Pons (tissue), 1 donor: Measurements from ENCODE around the gene MAGI1.

Experiments
- DNase-seq: peaks from one replicate; pipeline ENCODE4 v3.0.0-alpha.2; 2016; ENCODE audit warnings: low spot score

Gene MAGI1

DNA sequence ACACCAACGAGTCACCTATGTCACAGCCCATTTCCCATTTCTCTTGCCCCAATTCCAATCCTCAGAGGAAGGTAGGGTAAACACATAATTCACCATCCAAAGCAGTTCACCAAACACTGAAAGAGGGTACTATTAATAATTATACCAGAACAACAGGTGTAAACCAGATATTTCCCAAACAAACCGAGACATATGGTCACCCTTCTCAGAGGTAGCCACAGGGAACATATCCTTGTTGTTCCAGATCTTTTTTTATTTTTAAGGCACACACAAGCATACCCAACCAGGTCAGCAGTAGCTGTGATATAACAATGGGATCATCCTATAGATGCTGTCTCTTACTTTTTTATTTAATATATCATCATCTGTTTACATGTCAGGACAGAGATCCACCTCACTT, 24.7 kb downstream of the MAGI1 start:
- no peak for DNase-seq

DNA sequence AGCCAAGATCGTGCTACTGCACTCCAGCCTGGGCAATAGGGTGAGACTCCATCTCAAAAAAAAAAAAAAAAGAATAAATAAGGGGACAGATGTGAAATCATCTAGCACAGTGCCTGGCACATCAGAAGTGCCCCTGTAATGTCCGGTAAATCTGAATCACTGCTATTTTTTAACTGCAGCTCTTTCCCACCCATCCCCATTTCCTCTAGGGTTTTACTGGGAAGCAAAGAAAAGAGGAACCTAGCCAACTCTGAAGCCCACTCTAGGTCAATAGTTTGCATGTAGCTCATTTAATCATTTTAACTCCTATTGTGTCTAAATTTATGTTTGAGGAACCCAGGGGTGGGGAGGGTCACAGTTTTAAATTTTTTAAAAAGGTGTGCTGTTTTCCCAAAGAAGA, 26.0 kb downstream of the MAGI1 start:
- no peak for DNase-seq

DNA sequence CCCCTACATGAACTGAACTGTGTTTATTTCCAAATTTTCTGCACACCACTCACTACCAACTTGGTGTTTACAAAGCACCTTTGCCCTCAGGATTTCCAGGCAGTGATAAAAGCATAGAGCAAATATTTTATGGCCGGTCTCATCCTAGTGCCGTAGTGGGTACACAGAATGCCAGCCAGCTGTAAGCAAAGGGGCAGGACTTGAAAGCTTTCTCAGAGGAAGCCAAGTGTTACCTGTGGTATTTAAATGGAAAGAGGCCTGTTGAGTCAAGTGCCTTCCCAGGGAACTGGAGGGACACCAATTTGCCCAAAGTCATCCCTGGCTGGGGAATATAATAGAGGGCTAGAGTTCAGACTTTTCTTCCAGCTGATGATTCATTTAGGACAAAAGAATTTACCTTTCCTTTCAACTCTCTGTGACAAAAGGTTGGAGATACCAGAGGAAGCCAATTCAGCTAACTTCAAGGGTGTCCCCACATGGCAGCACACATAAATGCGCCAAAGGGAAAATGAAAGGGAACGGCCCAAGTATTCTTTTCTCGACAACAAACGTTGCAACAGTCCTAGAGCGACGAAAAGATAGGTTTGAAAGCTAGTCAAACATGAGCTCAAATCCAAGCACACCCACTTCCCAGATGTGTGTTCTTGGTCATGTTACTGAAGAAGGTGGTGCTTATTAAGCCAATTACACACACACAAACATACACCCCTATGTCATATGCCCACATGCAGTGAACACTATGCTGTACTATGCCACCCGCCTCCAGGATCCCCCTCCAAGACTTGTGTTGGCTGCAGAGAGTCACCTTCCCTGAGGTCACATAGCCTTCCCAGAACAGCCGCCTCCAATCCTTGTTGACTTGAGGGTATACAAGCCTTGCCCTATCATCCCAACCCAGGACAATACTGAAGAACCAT, 27.7 kb downstream of the MAGI1 start:
- no peak for DNase-seq

DNA sequence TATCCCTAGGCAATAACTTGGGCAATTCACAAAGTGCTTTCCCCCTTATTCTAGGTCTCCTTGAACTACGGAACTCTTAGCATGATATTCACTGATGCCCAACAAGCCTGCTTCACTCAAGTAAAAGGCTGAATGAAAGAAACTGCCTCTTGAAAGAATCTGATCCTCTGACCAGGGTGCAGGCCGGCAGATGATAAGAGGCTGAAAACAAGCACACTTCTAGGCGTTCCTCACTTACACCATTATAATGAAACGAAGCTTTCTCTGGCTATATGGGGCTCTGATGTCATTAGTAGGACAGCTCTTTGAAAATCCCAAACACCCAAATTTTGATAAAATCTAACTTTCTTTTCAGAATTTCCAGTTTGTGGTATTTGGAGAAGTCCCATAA, 28.4 kb downstream of the MAGI1 start:
- DNase-seq: no peak

DNA sequence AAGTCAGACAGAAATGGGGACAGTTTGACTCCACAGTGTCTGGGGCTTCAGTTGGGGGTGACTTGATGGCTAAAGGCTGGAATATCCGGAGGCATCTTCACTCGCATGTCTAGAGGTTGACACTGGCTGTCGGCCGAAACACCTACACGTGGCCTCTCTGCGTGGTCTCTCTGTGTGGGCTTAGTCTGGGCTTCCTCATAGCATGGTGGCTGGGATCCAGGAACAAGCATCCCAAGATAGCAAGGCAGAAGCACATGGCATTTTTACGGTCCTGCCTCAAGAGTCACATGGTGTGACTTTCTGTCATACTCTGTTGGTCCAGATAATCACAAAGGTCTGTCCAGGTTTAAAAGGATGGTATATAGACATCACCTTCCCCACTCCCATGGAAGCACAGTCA, 34.5 kb downstream of the MAGI1 start:
- no peak for DNase-seq

DNA sequence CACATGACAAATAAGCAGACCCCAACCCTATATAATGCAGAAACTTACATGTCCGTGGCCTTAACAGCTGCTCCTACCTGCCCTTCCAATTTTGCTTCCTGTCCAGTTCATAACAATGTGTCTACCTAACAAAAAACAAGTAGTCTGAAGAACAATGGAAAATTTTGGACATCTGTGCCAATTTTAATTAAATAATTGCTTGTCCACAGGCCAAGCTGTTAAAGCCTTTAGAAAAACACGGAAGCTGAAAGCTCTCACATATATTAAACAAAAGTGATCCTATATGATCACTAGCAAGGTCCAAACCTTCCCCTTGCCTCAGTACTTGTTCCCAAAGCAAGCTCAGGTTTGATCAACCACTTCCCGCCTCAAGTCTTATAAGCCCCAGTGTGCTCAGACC, 37.1 kb downstream of the MAGI1 start:
- DNase-seq: no peak

DNA sequence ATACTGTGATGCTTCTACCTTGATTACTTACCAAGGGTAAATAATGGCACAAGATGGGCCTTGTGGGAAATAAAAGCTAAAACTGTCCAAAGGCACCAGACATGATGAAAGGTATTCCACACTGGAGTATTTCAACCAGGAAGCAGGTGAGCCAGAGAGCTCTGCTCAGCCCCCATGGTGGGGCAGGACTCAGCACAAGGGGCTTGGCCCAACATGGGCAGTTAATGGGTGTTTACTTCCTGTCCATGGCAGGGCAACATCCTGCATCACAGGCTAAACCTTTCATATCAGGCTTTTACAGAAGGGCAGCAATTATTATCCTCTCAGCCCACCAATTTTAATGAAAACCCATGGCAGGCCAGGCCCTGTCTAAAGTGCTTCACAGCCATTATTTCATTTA, 38.2 kb downstream of the MAGI1 start:
- DNase-seq: no peak

DNA sequence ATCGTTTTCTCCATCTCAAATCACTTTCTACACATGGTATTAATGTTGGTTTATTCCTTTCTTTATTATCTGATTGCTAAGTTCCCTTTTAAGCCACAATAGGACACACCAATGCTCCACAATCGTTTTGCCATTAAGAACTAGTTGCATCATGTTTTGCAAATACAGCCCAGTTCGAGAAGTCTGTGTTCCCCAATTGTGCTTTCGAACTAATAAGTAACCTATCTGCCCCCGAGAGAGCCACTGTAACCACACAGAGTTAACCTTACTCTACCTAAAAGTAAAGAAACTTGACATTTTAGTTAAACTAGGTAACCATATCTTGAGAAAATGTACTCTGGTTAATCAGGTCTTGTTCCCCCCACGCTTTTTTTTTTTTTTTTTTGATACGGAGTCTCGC, 39.1 kb downstream of the MAGI1 start:
- no peak for DNase-seq

DNA sequence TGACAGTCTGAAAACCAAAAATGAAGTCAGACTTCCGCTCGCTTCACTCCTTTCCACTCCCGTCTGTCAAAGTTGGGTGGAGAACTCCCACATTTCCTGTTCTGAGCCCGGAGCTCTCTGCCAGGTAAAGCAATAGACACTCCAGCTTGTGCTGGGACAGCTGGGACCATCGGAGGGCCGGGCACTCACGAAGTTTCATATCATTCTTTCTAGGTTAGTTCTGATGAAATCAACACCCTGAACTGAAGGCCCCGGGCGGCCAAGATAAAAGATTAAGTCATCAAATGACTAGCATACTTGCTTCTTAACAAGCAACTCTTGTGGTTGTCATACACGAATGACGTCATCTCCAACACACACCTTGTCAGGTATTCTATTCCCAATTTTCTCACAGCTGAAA, 42.1 kb downstream of the MAGI1 start:
- DNase-seq: no peak

DNA sequence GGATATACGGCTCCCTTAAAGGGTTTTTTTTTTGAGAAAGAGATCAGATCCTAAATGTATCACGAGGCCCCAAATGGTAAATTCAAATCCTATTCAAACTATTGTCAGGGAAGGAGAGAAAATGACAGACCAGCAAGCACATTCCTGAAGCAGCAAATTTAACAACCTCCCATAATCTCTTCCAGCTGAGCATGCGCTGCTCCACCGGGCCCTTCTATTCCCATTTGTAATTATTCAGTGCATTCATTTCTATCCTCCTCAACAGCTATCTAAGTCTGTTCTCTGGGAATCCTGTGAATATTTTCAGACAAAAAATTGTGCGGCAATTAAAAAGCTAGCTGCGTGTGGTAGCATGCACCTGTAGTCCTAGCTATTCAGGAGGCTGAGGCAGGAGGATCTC, 43.2 kb downstream of the MAGI1 start:
- DNase-seq: no peak

DNA sequence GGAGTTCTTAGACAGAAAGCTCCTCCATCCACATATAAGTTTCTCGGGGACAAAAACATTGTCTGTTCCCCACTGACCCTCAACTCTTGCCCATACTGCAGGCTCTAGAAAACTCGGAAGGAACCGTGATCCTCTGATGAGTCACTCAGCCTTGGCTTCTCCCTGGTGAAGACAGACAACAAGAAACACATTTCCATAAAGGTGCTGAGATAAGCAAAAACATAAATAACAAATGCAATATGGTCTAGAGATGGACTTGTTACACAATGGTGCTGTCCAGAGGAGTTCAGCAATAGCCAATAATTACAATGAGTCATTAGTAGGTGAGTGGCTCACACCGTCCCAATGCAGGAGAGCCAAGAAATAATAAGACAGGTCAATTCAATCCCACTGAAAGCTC, 43.7 kb downstream of the MAGI1 start:
- DNase-seq: no peak

DNA sequence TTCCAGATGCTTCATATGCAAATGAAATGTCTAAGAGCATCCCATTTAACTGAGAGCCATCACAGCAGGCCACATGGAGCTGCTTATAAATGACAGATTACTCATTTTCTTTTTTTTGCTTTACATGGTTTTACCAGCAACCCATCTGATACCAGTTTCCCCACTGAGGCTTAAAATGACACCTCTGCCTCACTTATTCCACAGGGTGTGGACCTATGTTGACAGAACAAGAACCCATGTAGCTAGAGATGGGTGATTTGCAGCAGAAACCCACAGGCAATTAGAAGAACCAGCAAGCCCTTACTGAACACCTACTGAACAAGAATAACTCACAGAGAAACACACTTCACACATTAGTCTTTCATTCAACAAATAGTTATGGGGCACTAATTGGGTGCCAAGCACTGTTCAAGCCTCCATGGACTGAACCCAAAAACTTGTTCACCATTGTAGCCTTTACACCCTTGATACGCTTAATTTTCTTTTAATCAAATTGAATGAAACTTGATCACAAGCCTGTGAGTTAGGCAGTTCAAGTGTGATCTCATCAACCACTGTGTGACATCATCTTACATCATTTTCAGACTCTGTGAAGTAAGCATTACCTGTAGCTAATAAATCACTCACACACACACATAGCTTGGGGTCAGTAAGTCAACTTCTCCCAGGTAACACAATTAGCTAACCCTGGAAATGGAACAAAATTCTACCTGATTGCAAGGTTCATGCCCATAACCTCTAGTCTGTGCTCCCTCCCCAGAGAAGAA, 45.4 kb downstream of the MAGI1 start:
- no peak for DNase-seq

DNA sequence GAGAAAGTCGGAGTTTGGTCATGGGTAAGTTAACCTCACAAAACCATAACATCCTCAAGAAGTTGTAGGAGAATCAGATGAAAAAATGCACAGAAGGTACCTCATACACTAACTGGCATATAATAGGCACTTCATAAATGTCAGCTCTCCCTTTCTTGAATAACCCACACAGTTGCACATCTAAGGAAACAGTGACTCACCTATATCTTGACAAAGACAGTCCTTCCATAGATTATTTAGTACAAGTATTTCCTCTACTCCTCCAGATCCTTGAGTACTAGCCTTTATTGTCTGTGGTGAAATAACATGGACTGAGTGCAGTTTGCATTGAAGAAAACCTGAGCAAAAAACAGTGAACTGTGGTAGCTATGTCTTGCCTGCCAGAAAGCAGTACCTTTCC, 46.6 kb downstream of the MAGI1 start:
- DNase-seq: no peak

DNA sequence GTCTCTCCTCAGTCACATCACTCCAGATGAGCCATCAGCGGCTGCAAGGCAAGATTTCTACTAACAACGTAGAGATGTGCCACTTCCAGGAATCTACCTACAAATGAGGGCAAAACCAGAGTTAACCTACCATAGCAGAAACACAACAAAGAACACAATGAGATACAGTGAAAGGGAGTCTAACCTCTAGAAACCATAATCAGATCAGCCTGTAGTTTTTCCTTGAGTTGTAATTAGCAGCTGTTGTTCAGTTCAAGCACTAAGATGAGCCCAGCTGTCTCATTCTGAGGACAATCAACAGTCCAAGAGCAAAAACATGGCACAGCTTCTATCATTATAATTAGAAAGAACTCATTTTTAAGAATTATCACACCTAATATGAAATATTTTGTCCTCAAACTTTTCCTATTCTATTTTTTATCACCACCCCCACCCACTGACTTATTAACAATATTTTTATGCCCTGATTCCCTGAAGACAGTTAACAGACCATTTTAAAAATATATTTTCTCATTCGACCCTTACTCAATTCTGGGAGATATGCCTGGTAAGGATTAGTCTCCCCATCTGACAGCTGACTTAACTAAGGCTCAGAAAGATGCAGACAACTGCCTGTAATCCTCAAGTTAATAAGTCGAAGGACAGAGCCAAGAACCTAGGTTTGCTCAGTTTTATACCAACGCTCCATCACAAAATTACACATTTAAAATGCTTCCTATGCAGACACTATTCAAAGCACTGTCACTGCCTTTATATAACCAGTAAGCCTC, 50.1 kb downstream of the MAGI1 start:
- no peak for DNase-seq

DNA sequence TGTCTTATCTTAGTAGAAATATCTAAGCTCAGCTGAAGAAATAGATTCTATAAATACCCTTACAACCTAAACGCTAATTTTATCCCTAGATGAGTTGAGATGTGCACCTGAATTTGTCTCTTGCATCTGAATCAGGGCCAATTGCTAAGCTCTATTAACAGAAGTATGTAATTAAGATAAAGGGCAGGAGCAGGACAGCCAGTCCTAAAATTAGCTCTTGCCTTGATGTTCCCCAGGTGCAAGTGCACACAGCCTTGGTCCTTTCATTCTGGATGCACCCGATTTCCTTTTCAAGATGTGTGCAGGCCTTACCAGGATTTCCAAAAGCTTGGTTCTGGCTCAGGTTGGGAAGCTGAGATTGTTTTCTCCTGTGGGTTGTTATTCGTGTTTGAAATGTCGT, 52.4 kb downstream of the MAGI1 start:
- no peak for DNase-seq

DNA sequence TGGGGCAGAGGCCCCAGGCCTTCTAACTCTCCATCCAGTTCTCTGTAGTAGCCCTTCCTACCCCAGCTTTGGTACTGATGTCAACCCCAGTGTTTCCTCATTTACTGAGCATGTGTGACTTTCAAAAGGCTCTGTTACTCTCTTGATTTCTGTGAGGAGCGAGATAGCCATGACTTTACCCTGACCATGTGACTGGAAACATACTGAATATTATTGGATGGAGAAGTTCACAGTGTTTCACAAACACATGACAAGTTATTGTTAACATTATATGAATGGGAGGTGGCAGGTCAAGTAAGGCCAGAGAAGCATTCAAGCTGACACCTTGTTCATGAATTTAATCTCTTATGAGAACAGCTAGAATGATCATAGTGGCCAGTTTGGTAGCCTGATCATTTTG, 53.7 kb downstream of the MAGI1 start:
- no peak for DNase-seq

DNA sequence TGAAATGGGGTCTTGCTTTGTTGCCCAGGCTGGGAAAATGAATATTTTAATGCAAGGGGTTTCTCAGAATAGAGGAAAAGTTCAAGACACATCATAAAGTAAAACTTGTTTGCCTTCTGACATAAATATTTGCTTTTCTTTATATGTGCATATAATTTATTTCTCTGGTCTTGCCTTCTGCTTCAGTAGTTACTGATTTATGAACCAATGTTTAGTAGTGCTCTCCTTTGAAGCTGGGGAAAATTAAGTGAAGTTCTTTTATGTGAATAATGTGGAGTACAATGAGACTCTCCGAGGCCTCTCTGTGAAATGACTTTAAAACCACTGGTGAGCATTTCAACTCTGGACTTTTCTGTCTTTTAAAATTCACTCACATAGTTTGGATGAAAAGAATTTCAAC, 55.6 kb downstream of the MAGI1 start:
- no peak for DNase-seq

DNA sequence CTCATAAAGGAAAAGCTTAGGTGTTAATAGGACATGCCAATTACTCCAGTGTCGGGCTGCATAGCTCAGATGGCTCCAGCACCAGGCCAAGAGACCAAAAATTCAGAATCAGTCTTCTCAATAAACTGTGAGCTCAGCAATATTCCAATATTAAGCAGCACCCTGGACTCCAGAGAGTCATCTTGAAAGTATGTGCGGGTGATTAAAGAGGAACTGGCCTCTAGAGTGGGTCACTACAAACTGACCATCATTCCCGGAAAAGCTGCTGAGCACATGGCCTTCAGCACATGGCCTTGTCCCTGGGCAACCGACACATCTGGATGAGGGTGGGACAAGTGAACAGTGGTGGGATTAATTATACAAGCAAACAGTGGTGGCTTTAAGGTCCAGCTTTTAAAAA, 59.0 kb downstream of the MAGI1 start:
- DNase-seq: peak; percentile 24

DNA sequence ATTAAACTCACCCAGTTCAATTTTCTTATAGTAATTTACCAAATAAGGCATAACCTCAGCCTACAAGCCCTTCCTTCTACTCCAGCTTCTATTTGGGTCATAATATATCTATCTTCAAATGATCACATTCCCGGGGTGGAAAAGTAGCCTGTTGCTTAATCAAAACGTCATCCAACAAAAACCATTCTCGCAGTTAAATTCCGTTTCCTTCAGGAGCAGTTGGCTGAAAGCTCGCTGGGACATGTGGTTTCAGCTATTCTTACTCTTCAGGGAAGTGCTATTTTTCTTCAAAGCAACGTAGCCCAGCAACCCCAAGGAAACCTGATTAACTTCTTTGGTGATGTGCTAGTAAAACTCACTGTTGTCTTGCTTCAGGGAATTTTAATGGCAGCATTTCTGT, 59.6 kb downstream of the MAGI1 start:
- DNase-seq: peak; percentile 42

DNA sequence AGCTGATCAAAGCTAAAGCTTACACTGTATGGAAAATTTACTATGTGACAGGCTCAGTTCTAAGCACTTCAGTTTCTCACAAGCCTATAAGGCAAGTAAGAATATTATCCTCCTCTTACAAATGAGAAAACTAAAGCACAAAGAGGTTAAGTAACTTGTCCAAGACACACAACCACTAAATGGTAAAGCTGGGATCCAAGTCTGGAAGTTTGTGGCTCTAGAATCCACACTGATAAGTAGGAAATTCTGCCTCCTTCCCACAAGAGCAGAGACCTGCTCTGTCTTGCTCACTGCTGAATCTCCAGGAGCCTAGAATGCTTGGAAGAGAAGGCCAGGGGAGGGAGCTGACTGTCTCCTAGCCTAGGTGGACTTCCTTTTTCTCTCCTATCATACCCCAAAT, 60.6 kb downstream of the MAGI1 start:
- no peak for DNase-seq

DNA sequence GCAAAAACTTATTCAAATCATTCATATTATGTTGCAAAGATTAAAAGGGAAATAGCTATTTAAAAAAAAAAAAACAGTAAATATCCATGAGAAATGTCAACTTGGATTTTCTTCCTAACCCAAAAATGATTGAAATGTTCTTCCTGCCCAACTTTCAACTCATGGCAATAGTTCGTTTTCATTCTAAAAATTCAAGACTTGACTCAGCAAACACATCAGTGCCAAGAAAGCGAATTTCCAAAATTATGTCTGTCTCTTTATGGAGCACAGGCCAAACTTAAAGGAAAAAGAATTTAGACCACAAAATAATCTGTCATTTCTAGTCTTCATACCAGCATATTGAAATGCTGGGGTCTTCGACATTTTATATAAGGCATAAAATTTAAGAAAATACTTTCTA, 63.7 kb downstream of the MAGI1 start:
- no peak for DNase-seq

DNA sequence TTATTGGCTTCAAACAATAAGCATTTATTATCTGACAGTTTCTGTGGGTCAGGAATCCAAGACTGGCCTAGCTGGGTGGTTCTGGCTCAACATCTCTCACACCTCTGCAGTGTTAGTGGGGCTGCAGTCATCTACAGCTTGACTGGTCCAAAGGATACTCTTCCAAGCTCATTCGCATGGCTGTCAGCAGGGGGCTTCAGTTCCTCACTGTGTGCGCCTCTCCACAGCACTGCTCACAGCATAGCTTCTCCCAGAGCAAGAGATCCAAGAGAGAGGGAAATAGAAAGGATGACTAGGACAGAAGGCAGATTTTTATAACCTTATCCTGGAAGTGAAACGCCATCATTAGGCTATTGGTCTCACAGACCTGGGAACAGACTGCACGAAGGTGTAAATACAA, 64.2 kb downstream of the MAGI1 start:
- DNase-seq: no peak

DNA sequence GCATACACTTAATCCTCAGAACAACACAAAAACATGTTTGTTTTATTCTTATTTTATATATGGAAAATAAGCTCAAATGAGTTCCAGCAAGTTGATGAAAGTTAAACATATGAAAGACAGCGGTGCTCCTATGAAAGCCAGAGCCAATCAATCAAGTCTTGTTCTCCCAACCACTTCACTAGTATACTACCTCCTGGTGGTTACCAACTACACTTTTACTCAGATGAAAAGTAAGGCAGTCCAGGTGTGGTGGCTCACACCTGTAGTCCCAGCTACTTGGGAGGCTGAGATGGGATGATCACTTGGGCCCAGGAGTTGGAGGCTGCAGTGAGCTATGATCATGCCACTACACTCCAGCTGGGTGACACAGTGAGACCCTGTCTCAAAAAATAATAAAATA, 66.0 kb downstream of the MAGI1 start:
- no peak for DNase-seq
